IPS-15b (cell line): ENCODE results near the gene TTC39B.

Experiments
- H3K27me3 ChIP-seq: one replicate; pipeline ENCODE4 v1.6.1; 2013; ENCODE audit warnings: low read length; ENCODE audit not compliant: control insufficient read depth, insufficient read depth
- H3K36me3 ChIP-seq: one replicate; pipeline ENCODE4 v1.6.1; 2013; ENCODE audit warnings: low read length; ENCODE audit not compliant: control insufficient read depth, insufficient read depth
- H3K4me1 ChIP-seq: one replicate; pipeline ENCODE4 v1.6.1; 2013; ENCODE audit warnings: mild to moderate bottlenecking, low read length; ENCODE audit not compliant: control insufficient read depth, insufficient read depth
- H3K4me3 ChIP-seq: one replicate; pipeline ENCODE4 v1.5.1; 2013; ENCODE audit warnings: low read depth, low read length
- H3K9ac ChIP-seq: one replicate; pipeline ENCODE4 v1.6.1; 2013; ENCODE audit warnings: low read depth, mild to moderate bottlenecking, low read length
- H3K9me3 ChIP-seq: one replicate; pipeline ENCODE4 v1.6.1; 2013; ENCODE audit warnings: mild to moderate bottlenecking, low read length; ENCODE audit not compliant: control insufficient read depth, insufficient read depth

Gene TTC39B

DNA sequence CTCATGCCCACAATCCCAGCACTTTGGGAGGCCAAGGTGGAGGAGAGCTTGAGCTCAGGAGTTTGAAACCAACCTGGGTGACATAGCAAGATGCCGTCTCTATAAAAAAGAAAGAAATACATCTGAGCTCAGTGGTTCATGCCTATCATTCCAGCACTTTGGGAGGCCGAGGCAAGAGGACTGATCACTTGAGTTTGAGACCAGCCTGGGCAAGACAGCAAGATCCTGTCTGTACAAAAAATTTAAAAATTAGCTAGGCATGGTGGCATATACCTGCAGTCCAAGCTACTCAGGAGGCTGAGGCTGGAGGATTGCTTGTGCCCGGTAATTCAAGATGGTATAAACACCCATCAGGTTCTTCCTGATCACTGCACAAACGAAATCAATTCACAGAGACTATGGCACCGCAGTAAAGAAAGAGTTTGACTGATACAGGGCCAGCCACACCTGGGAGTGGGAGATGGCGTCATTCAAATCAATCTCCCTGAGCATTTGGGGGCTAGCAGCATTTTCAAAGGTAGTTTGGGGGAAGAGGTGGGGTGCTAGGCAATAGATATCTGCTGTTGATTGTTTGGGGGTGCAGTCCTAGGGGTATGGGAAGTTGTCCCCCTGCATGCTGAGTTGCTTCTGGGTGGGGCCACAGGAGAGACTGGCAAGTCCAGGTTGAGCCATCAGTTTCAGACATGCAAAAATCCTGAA lies 169.2 kb downstream of the TTC39B start:
- Histone ChIP-seq H3K9ac (no peak overlapping the region), H3K27me3 (no peaks in the 10 kb centered on the region)

DNA sequence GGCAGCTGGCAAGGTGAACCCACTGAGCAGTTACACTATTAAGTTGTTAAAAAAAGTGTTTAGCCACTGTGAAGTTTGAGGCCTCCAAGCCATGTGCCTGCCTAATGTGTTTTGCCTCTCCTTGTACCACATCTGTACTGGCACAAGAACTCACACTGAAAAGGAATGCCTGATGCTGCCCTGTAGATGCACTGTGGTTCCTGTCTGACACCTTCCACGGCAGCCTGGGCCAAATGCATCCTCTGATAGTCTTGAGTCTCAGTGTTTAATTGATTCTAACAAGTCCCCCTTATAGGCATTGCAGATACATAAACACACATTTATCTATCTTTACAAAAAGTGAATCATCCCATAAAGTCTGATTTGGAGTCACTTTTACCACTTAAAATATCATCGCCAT lies 169.9 kb downstream of the TTC39B start:
- Histone ChIP-seq H3K9me3 (no peaks in the 10 kb centered on the region), H3K9ac (no peak overlapping the region), H3K27me3 (no peaks in the 10 kb centered on the region), H3K4me1 (peaks cover 23% of the 10 kb centered on the region), H3K36me3 (no peaks in the 10 kb centered on the region), H3K4me3 (no peak overlapping the region)

More for the DNA sequence above, 169.2 kb downstream of the TTC39B start:
- Histone ChIP-seq H3K4me1 (peaks cover 23% of the 10 kb centered on the region), H3K9me3 (no peaks in the 10 kb centered on the region), H3K4me3 (no peak overlapping the region), H3K36me3 (no peaks in the 10 kb centered on the region)

DNA sequence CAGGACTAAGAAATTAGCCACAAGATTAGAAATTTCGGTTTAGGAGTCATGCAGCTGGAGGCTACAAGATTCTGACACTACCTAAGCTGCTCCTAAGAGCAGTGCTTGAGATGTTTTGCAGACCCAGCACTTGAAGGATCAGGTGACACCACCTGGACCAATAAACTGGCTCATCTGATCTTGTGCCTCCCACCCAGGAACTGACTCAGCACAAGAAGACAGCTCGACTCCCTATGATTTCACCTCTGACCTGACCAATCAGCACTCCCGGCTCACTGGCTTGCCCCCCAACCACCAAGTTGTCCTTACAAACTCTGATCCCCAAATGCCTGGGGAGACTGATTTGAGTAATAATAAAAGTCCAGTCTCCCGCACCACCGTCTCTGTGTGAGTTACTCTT lies 170.4 kb downstream of the TTC39B start:
- H3K4me1 ChIP-seq = peaks cover 23% of the 10 kb centered on the region
- H3K9me3 ChIP-seq = no peaks in the 10 kb centered on the region
- no peak overlapping the region for H3K4me3 ChIP-seq
- H3K9ac ChIP-seq = no peak overlapping the region
- no peaks in the 10 kb centered on the region for H3K27me3 ChIP-seq
- no peaks in the 10 kb centered on the region for H3K36me3 ChIP-seq

DNA sequence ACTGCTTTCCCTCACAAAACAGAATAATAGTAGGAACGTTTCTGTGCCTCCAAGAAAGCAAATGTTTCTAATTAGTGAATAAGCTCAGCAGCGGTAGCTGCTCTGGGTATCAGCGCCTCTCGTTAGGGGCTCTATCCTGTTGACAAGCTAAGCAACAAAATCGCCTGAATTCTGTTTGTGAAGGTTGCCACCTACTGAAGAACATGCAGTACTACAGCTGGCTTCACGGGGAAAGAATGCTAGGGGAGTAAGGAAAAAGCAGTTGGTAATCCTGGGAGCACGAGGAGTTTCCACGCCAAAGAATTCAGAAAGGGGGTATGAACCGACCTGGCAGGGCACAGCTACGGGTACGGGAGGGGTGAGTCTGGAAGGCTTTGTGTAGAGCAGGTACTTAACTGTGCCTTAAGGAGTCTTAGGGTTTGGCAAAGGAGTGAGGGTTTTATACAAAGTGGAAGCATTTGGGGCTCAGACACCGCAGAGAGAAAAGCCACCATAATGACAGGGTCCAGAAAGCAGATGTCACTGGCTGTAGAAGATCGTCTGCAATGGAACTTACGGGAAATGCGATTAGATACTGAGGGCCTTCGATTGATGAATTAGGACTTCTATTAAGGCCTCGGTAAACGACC lies 171.7 kb downstream of the TTC39B start:
- no peak overlapping the region for H3K9ac ChIP-seq
- no peaks in the 10 kb centered on the region for H3K9me3 ChIP-seq
- no peaks in the 10 kb centered on the region for H3K27me3 ChIP-seq
- peaks cover 23% of the 10 kb centered on the region for H3K4me1 ChIP-seq
- H3K4me3 ChIP-seq = no peak overlapping the region
- H3K36me3 ChIP-seq = no peaks in the 10 kb centered on the region

- no peak overlapping the region for H3K9ac ChIP-seq
- no peaks in the 10 kb centered on the region for H3K9me3 ChIP-seq
- peaks cover 17% of the 10 kb centered on the region for H3K4me1 ChIP-seq
- no peaks in the 10 kb centered on the region for H3K27me3 ChIP-seq
- H3K4me3 ChIP-seq = no peak overlapping the region
- no peaks in the 10 kb centered on the region for H3K36me3 ChIP-seq
Observed at GRCh38 chr9:15133488-15133887, 173.5 kb downstream of the TTC39B start.

- Histone ChIP-seq H3K9me3 (no peaks in the 10 kb centered on the region), H3K36me3 (no peaks in the 10 kb centered on the region), H3K4me1 (peaks cover 8% of the 10 kb centered on the region), H3K27me3 (no peaks in the 10 kb centered on the region), H3K4me3 (no peak overlapping the region), H3K9ac (no peak overlapping the region)
Observed at GRCh38 chr9:15132091-15132490, 174.9 kb downstream of the TTC39B start.

GRCh38 chr9:15131094-15131493 lies 175.9 kb downstream of the TTC39B start:
- Histone ChIP-seq H3K4me1 (peaks cover under 1% of the 10 kb centered on the region), H3K9ac (no peak overlapping the region), H3K9me3 (no peaks in the 10 kb centered on the region), H3K4me3 (no peak overlapping the region), H3K36me3 (no peaks in the 10 kb centered on the region), H3K27me3 (no peaks in the 10 kb centered on the region)

DNA sequence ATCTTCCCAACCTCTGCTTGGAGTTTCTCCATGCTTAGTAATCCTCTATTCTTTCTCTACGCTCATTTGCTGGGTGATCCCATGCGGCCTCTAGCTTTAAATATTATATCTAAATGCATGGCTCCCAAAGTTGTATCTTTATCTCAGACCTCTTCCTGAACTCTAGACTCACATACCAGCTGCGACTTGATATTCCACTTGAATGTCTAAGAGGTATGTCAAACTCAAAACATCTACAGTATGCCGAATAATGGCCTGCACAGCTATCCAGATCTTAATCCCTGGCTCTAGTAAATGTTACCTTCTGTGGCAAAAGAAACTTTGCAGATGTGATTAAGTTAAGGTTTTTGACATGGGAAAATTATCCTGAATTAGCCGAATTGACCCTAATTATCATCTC lies 179.2 kb downstream of the TTC39B start:
- no peaks in the 10 kb centered on the region for H3K9me3 ChIP-seq
- no peak overlapping the region for H3K9ac ChIP-seq
- H3K27me3 ChIP-seq = no peaks in the 10 kb centered on the region
- H3K4me3 ChIP-seq = no peak overlapping the region
- no peaks in the 10 kb centered on the region for H3K36me3 ChIP-seq
- H3K4me1 ChIP-seq = no peaks in the 10 kb centered on the region

- Histone ChIP-seq H3K27me3 (no peaks in the 10 kb centered on the region), H3K4me3 (no peak overlapping the region), H3K9me3 (no peaks in the 10 kb centered on the region), H3K36me3 (no peaks in the 10 kb centered on the region), H3K4me1 (peaks cover 3% of the 10 kb centered on the region), H3K9ac (no peak overlapping the region)
Observed at GRCh38 chr9:15121630-15122029, 185.4 kb downstream of the TTC39B start.

- Histone ChIP-seq H3K9me3 (no peaks in the 10 kb centered on the region), H3K27me3 (no peaks in the 10 kb centered on the region), H3K9ac (peak overlapping the region; percentile 42), H3K4me1 (peaks cover 8% of the 10 kb centered on the region), H3K4me3 (no peak overlapping the region), H3K36me3 (no peaks in the 10 kb centered on the region)
Observed at GRCh38 chr9:15116130-15116580, 190.9 kb downstream of the TTC39B start.

GRCh38 chr9:15115702-15116101 lies 191.3 kb downstream of the TTC39B start:
- H3K9me3 ChIP-seq = no peaks in the 10 kb centered on the region
- H3K4me1 ChIP-seq = peaks cover 7% of the 10 kb centered on the region
- H3K9ac ChIP-seq = no peak overlapping the region
- no peaks in the 10 kb centered on the region for H3K27me3 ChIP-seq
- H3K4me3 ChIP-seq = no peak overlapping the region
- no peaks in the 10 kb centered on the region for H3K36me3 ChIP-seq

- no peaks in the 10 kb centered on the region for H3K36me3 ChIP-seq
- H3K4me1 ChIP-seq = peaks cover 7% of the 10 kb centered on the region
- H3K4me3 ChIP-seq = no peak overlapping the region
- no peaks in the 10 kb centered on the region for H3K9me3 ChIP-seq
- H3K27me3 ChIP-seq = no peaks in the 10 kb centered on the region
- H3K9ac ChIP-seq = no peak overlapping the region
Observed at GRCh38 chr9:15115041-15115440, 192.0 kb downstream of the TTC39B start.
